Body of pancreas (tissue), 4 donors: ENCODE data around the gene PLEKHM2.

Experiments
- POLR2A ChIP-seq, 3 donors: fragments of 450-650 bp; IDR thresholded peaks; one replicate each; pipeline ENCODE4 v1.6.1; 2016; ENCODE audit warnings: antibody characterized with exemption in 3 of 3, mild to moderate bottlenecking in 2 of 3
- TF ChIP-seq, protein P1 (sequence below), 7 experiments: fragments of 450-650 bp in 4 of 7; fragments of 200-600 bp in 3 of 7; sonication (generic) in 3 of 7; IDR thresholded peaks; one replicate each; pipeline ENCODE4 v1.5.1; 2016 to 2019; ENCODE audit warnings: antibody characterized with exemption in 7 of 7

DNA sequence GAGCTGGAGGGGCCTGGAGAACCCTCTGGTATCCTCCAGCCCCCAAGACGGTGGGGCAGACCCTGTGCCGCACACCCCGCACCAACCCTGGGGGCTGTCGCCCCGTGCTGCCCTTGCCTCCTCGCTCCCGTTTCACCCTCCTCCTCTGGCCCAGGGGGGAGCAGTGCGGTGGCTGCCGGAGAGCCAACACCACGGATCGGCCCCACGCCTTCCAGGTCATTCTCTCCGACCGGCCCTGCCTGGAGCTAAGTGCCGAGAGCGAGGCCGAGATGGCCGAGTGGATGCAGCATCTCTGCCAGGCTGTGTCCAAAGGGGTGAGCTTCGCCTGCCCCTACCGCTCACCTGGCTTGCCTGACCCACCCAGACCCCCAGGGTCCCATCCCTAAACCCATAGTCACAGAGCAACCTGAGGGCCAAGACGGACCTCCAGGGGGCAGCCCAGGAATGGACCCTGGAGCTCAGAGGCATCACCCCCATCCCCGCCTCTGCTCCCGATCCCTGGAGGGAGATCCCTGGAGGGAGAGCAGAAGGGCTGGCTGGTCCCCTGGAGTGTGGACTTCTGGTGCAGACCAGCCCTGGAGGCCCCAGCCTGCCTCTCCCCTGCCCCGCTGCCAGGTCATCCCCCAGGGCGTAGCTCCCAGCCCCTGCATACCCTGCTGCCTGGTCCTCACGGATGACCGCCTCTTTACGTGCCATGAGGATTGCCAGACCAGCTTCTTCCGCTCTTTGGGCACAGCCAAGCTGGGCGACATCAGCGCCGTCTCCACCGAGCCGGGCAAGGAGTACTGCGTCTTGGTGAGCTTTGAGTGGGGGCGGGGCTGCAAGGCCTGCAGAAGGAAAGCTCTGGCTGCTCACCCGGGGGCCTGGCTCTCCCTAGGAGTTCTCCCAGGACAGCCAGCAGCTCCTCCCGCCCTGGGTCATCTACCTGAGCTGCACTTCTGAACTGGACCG is 47.9 kb downstream of the PLEKHM2 start:
- TF ChIP-seq, protein P1, sequence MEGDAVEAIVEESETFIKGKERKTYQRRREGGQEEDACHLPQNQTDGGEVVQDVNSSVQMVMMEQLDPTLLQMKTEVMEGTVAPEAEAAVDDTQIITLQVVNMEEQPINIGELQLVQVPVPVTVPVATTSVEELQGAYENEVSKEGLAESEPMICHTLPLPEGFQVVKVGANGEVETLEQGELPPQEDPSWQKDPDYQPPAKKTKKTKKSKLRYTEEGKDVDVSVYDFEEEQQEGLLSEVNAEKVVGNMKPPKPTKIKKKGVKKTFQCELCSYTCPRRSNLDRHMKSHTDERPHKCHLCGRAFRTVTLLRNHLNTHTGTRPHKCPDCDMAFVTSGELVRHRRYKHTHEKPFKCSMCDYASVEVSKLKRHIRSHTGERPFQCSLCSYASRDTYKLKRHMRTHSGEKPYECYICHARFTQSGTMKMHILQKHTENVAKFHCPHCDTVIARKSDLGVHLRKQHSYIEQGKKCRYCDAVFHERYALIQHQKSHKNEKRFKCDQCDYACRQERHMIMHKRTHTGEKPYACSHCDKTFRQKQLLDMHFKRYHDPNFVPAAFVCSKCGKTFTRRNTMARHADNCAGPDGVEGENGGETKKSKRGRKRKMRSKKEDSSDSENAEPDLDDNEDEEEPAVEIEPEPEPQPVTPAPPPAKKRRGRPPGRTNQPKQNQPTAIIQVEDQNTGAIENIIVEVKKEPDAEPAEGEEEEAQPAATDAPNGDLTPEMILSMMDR (IDR thresholded peaks at IDR 0.05), result no peak
- no peak for TF ChIP-seq POLR2A (IDR thresholded peaks at IDR 0.05)
